Natural killer cell (primary cell): Measurements from ENCODE around the gene WDR90. TPM values are rescaled to one million over a fixed set of nuclear protein-coding genes. Genes with fewer than 3 reads are reported as not detected.
A peak's percentile ranks its signal among the peaks of the same experiment; 100 is the strongest.

Source experiments
- ATAC-seq, 3 donors: fragments of 150-1000 bp in 2 of 3; fragments of 200-7000 bp in 1 of 3; cut with Tn5 transposase; 1 replicate in 1 of 3; 2 replicates in 2 of 3; pipeline ENCODE4 v1.10.0; 2021; ENCODE audit warnings: mild to moderate bottlenecking in 2 of 3, moderate library complexity in 2 of 3
- DNase-seq, 2 donors: peaks; one replicate each; pipeline versions ENCODE4 v3.0.0 to v3.0.0-alpha.2; 2013 to 2021; ENCODE audit warnings: mixed read lengths in 1 of 2
- H3K27ac ChIP-seq: one replicate; pipeline ENCODE4 v1.5.1; 2013; ENCODE audit warnings: mild to moderate bottlenecking, low read length
- H3K27me3 ChIP-seq: one replicate; pipeline ENCODE4 v1.6.1; 2013; ENCODE audit warnings: low read length; ENCODE audit not compliant: control insufficient read depth, insufficient read depth
- H3K36me3 ChIP-seq: one replicate; pipeline ENCODE4 v1.6.1; 2013; ENCODE audit warnings: low read length; ENCODE audit not compliant: control insufficient read depth, insufficient read depth
- H3K4me1 ChIP-seq: one replicate; pipeline ENCODE4 v1.6.1; 2013; ENCODE audit warnings: low read length; ENCODE audit not compliant: control insufficient read depth, insufficient read depth
- H3K4me3 ChIP-seq: one replicate; pipeline ENCODE4 v1.5.1; 2013; ENCODE audit warnings: low read length
- H3K9me3 ChIP-seq: one replicate; pipeline ENCODE4 v1.6.1; 2013; ENCODE audit warnings: low read length; ENCODE audit not compliant: control insufficient read depth, insufficient read depth
- H3K27ac Mint-ChIP-seq, 2 donors: one replicate each; pipeline ENCODE4 v1.8.0; 2022; ENCODE audit warnings: mild to moderate bottlenecking in 2 of 2, mixed read lengths in 2 of 2, moderate library complexity in 1 of 2
- H3K27me3 Mint-ChIP-seq, 2 donors: one replicate each; pipeline ENCODE4 v1.8.0; 2022; ENCODE audit warnings: low read depth in 2 of 2, mixed read lengths in 2 of 2
- H3K36me3 Mint-ChIP-seq: one replicate; pipeline ENCODE4 v1.8.0; 2022; ENCODE audit warnings: mixed read lengths
- H3K4me1 Mint-ChIP-seq, 2 donors: one replicate each; pipeline ENCODE4 v1.8.0; 2022; ENCODE audit warnings: mixed read lengths in 2 of 2
- H3K4me3 Mint-ChIP-seq: one replicate; pipeline ENCODE4 v1.8.0; 2022; ENCODE audit warnings: mild to moderate bottlenecking, moderate library complexity, mixed read lengths
- H3K9me3 Mint-ChIP-seq, 2 donors: one replicate each; pipeline ENCODE4 v1.8.0; 2022; ENCODE audit warnings: mixed read lengths in 2 of 2
- WGBS: methylation state at CpG from one replicate; pipeline ENCODE4 v1.1.7; 2013; ENCODE audit warnings: missing lambda C conversion rate; ENCODE audit not compliant: insufficient coverage; 5-methylcytosine and 5-hydroxymethylcytosine counted together
- intact Hi-C: fragments of 100-400 bp; cut with micrococcal nuclease; formaldehyde crosslinking; loops from one replicate; pipeline ENCODE4 v1.14.2; 2022
- total RNA-seq, 4 donors: library from RNA; stranded (reverse); fragments of 120-200 nt in 1 of 4; gene quantifications; one replicate each; pipeline versions ENCODE4 v1.2.3 to v1.2.4, GENCODE V29; 2013 to 2022
- TF ChIP-seq, protein P1 (sequence below): fragments of 200-600 bp; IDR thresholded peaks from one replicate; pipeline ENCODE4 v1.8.0; 2022; ENCODE audit warnings: antibody characterized with exemption

WDR90 gene
- total RNA-seq, 3 donors from 2014 or later (not counting 1 experiment from before 2014, with no cell fraction given): 16.7 to 22.8 (median 20.2) TPM

DNA sequence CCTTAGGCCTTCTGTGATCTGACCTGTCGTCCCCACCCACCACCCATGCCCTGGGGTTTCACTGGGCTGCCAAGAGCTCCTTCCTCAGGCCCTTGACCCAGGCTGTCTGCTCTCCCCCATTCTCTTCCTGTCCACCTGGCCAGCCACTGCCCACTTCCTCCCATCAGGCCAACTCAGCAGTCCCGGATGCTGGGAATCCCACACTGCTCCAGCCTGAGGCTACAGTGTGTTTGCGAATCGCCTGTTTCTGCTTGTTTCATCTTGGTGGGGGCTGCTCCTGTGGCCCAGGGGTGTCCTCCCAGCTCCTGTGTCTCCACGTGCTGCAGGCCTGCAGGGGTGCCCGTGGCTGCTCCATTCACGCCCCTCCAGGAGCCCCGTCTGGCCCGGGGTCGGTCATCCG, 64.9 kb downstream of the WDR90 start:
- TF ChIP-seq, protein P1, sequence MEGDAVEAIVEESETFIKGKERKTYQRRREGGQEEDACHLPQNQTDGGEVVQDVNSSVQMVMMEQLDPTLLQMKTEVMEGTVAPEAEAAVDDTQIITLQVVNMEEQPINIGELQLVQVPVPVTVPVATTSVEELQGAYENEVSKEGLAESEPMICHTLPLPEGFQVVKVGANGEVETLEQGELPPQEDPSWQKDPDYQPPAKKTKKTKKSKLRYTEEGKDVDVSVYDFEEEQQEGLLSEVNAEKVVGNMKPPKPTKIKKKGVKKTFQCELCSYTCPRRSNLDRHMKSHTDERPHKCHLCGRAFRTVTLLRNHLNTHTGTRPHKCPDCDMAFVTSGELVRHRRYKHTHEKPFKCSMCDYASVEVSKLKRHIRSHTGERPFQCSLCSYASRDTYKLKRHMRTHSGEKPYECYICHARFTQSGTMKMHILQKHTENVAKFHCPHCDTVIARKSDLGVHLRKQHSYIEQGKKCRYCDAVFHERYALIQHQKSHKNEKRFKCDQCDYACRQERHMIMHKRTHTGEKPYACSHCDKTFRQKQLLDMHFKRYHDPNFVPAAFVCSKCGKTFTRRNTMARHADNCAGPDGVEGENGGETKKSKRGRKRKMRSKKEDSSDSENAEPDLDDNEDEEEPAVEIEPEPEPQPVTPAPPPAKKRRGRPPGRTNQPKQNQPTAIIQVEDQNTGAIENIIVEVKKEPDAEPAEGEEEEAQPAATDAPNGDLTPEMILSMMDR: no peak
- H3K9me3 Mint-ChIP-seq: no peaks in the 10 kb centered on the region
- Histone ChIP-seq H3K36me3 (no peaks in the 10 kb centered on the region), H3K9me3 (no peaks in the 10 kb centered on the region), H3K4me1 (peaks cover 19% of the 10 kb centered on the region), H3K27me3 (peaks cover 17% of the 10 kb centered on the region), H3K4me3 (no peak overlapping the region), H3K27ac (no peak overlapping the region)
- H3K27me3 Mint-ChIP-seq: peaks cover 0 to 4% of the 10 kb centered on the region in 2 donors
- ATAC-seq (no peak), DNase-seq (no peak)
- peaks cover 0 to 12% of the 10 kb centered on the region in 2 donors for H3K4me1 Mint-ChIP-seq
- H3K27ac Mint-ChIP-seq: no peak overlapping the region
- H3K4me3 Mint-ChIP-seq: no peak overlapping the region
- intact Hi-C loops: loop anchor here (2.0 to 10.0 kb wide), 2 partner anchors 27 to 341 kb away; partner anchors contain the start of gene CIAO3
- no peaks in the 10 kb centered on the region for H3K36me3 Mint-ChIP-seq
- WGBS: 66% methylated on average over 11 of the region's 11 CpGs

DNA sequence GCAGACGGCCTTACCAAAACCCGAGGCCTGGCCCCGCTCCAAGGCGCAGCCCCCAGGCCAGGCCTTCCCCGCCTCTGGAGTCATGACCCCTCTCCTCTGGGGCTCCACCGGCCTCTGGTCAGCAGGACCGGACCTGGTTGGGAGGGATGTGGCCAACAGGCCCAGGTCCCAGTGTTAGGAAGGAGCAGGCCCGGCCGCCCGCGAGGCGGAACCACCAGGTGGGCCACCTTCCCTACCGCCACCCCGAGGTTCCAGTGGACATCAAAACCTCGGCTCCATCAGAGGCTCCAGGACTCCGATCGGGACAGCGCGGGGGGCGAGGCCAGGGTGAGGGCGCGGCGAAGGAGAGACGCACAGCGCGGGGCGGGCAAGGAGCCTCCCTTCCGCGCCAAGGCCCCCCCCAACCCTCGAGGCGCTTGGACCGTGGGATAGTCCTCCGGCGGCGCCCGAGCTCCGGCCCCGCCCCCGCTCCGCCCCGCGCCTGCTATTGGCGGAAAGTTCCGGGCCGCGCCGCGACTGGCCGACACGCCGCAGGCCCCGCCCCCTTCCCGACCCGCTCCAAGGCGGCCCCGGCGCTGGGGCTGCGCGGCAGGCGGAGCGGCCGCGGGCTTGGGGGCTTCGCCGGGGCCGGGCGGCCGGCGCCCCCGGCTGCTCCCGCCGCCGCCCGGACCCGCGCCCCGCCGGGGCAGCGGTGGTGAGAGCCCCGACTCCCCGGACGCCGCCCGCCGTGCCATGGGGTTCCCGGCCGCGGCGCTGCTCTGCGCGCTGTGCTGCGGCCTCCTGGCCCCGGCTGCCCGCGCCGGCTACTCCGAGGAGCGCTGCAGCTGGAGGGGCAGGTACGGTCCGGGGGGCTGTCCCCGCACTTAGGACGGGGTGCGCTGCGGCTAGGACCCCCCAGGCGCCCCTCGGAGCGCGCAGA, 65.7 kb downstream of the WDR90 start, which contains the start of gene METRN:
Gene METRN (plus strand): TSS at position 561 of the 919 bp plus-strand sequence. CDS start 172 bp downstream, at position 733.
- Histone ChIP-seq H3K4me1 (peaks cover 26% of the 10 kb centered on the region), H3K9me3 (no peaks in the 10 kb centered on the region), H3K36me3 (no peaks in the 10 kb centered on the region), H3K27me3 (peaks cover 15% of the 10 kb centered on the region), H3K27ac (no peak within 1 kb of the TSS), H3K4me3 (peak within 1 kb of the TSS; percentile 16)
- 5% methylated on average over 108 of the region's 108 CpGs for WGBS
- H3K4me3 Mint-ChIP-seq: peak within 1 kb of the TSS; percentile 72
- H3K9me3 Mint-ChIP-seq: no peaks in the 10 kb centered on the region
- intact Hi-C loops: loop anchor here (2.0 to 10.0 kb wide), 2 partner anchors 26 to 340 kb away; partner anchors contain the start of gene CIAO3
- H3K27me3 Mint-ChIP-seq: peaks cover 0 to 4% of the 10 kb centered on the region in 2 donors
- TF ChIP-seq, protein P1: no peak
- H3K27ac Mint-ChIP-seq: no peak within 1 kb of the TSS
- H3K4me1 Mint-ChIP-seq: peaks cover 0 to 16% of the 10 kb centered on the region in 2 donors
- ATAC-seq (peak; percentile 92 to 94 (median 93)), DNase-seq (peak; percentile 92 to 93)
- H3K36me3 Mint-ChIP-seq: no peaks in the 10 kb centered on the region

DNA sequence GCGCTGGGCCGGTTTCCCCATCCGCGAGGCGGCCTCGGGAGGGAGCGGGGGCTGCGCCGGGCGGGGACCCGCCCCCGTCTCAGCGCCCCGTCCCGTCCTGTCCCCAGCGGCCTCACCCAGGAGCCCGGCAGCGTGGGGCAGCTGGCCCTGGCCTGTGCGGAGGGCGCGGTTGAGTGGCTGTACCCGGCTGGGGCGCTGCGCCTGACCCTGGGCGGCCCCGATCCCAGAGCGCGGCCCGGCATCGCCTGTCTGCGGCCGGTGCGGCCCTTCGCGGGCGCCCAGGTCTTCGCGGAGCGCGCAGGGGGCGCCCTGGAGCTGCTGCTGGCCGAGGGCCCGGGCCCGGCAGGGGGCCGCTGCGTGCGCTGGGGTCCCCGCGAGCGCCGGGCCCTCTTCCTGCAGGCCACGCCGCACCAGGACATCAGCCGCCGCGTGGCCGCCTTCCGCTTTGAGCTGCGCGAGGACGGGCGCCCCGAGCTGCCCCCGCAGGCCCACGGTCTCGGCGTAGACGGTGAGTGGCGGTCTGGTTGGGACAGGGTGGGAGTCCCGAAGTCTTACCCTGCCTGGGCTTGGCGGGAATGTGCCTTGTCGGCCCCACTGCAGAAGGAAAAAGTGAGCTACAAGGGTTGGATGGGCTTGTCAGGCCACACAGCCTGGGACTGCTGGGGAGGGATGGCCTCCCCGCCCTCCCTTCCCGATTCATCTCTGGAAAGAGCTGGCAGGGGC, 66.5 kb downstream of the WDR90 start:
- intact Hi-C loops: loop anchor here (2.0 to 10.0 kb wide), 2 partner anchors 25 to 339 kb away; partner anchors contain the start of gene CIAO3
- Mint-ChIP-seq H3K36me3 (no peaks in the 10 kb centered on the region), H3K4me3 (peak overlapping the region; percentile 72), H3K27ac (no peak overlapping the region), H3K9me3 (no peaks in the 10 kb centered on the region), H3K27me3 (peaks cover 0 to 4% of the 10 kb centered on the region in 2 donors), H3K4me1 (peaks cover 0 to 23% of the 10 kb centered on the region in 2 donors)
- Histone ChIP-seq H3K4me1 (peaks cover 34% of the 10 kb centered on the region), H3K27me3 (peaks cover 12% of the 10 kb centered on the region), H3K27ac (no peak overlapping the region), H3K36me3 (no peaks in the 10 kb centered on the region), H3K9me3 (no peaks in the 10 kb centered on the region), H3K4me3 (no peak overlapping the region)
- 3% methylated on average over 74 of the region's 74 CpGs for WGBS
- peak in 1 of 2 donors; percentile 47 for DNase-seq
- peak; percentile 1 to 12 (median 5) for ATAC-seq
- TF ChIP-seq, protein P1: no peak
